ENCODE measurements around the gene SLC66A3. TPM values are rescaled to one million over a fixed set of nuclear protein-coding genes. Genes with fewer than 3 reads are reported as not detected.

SLC66A3 gene
- polyA plus RNA-seq, 1 experiment = 64.4 TPM

DNA sequence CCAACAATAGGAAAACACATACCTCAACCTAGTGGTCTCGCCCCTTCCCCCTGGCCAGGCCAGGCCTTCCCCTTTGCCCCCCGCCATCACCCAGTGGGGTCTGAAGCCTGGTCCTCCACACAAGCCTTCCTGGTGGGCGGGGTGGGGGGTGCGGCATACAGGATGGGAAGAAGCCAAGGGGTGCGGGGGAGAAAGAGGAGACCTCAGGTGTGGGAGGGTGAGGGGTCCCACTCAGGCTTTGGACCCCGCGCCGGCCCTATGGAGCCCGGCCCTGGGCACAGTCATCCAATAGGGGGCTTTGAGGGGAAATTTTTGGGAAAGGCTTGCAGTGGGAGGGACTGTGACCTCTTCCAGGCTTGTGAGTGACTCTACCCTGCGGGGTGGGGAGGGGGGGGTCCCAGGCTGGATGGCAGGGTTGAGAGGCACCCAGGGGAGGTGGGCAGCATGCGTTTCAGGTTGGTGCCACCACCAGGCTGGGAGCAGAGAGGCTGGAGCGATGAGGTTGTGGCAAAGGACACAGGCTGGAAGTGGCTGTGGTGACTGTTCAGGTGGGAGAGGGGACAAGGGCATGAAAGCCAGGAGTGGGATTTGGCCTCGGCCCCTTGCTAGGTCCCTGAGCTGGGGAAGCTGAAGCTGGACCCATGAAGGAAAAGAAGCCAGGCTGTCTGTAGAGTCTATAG is 1.3 kb downstream of the SLC66A3 start:
- CTCF ChIA-PET = interaction anchor here (0.7 to 1.6 kb wide), 3 partner anchors 24 to 428 kb away, joined by 3 to 5 read pairs (median 3); a partner anchor contains a TSS
- DNase-seq (ENCODE audit: low read depth) = no peak
- H3K4me3 ChIP-seq (ENCODE audit: low read depth, low read length) = no peak overlapping the region
- H3K27me3 ChIP-seq (ENCODE audit: control insufficient read depth, insufficient read depth, low read length) = peaks cover 4% of the 10 kb centered on the region
- peaks cover 1% of the 10 kb centered on the region; the same call in 1 of the 2 replicates for H3K36me3 ChIP-seq (ENCODE audit: control insufficient read depth, insufficient read depth, low read length)
- POLR2A ChIA-PET = interaction anchor here (0.5 kb wide), 1 partner anchor 16 kb away, joined by 3 read pairs; no protein-coding TSS in a partner anchor
- TF ChIP-seq, protein P1, sequence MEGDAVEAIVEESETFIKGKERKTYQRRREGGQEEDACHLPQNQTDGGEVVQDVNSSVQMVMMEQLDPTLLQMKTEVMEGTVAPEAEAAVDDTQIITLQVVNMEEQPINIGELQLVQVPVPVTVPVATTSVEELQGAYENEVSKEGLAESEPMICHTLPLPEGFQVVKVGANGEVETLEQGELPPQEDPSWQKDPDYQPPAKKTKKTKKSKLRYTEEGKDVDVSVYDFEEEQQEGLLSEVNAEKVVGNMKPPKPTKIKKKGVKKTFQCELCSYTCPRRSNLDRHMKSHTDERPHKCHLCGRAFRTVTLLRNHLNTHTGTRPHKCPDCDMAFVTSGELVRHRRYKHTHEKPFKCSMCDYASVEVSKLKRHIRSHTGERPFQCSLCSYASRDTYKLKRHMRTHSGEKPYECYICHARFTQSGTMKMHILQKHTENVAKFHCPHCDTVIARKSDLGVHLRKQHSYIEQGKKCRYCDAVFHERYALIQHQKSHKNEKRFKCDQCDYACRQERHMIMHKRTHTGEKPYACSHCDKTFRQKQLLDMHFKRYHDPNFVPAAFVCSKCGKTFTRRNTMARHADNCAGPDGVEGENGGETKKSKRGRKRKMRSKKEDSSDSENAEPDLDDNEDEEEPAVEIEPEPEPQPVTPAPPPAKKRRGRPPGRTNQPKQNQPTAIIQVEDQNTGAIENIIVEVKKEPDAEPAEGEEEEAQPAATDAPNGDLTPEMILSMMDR (IDR thresholded peaks at IDR 0.05; ENCODE audit: insufficient read depth, low read depth, low read length) = no peak

DNA sequence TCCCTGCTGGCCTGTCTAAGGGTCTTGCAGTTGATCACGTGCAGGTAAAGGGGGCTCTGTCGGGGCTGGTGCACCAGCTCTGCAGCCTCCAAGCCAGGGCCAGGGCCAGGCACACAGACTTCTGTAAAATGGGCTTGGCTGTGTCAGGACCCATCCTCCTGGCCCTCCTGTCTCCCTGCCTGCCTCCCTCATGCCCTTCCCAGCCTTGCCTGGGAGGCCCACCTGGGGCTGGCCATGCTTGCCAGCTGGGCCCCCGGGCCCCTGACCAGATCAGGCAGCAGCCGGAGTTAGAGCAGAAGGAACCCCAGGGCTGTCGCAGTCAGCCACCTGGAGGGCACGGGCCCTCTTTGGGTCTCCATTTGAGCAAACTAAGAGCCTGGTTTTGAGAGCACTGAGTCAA is 2.0 kb downstream of the SLC66A3 start:
- Histone ChIP-seq H3K27me3 (ENCODE audit: control insufficient read depth, insufficient read depth, low read length) (peaks cover 2% of the 10 kb centered on the region; the same call in 1 of the 2 replicates), H3K4me3 (ENCODE audit: low read depth, low read length) (no peak overlapping the region), H3K36me3 (ENCODE audit: control insufficient read depth, insufficient read depth, low read length) (peaks cover 1% of the 10 kb centered on the region; the same call in 1 of the 2 replicates)
- TF ChIP-seq, protein P1 (IDR thresholded peaks at IDR 0.05; ENCODE audit: insufficient read depth, low read depth, low read length) = no peak
- no peak for DNase-seq (ENCODE audit: low read depth)
- ChIA-PET POLR2A (no interaction called here), CTCF (interaction anchor here (0.7 kb wide), 1 partner anchor 290 kb away, joined by 3 read pairs; no protein-coding TSS in a partner anchor)

DNA sequence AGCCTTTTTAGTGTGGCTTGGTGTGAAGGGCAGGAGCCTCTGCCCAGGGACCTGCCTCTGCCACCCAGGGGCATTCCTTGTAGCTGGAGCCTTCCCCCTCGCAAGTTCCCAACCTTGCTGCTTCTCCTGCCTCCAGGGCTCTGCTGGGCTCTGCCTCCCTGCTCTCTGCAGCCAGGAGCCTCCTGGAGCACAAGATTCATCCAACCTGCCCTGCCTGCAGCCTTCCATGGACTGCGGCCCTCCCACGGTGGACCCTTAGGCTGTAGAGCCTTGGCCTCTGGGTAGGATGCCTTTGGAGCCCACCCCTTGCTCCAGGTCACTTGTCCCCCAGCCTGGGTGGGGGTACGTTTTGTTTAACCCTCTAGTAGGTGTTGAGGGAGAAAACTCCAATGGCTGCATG is 2.5 kb downstream of the SLC66A3 start:
- DNase-seq (ENCODE audit: low read depth) = no peak
- POLR2A ChIA-PET = no interaction called here
- CTCF ChIA-PET = no interaction called here
- H3K36me3 ChIP-seq (ENCODE audit: control insufficient read depth, insufficient read depth, low read length) = peaks cover 1% of the 10 kb centered on the region; the same call in 1 of the 2 replicates
- TF ChIP-seq, protein P1 (IDR thresholded peaks at IDR 0.05; ENCODE audit: insufficient read depth, low read depth, low read length) = no peak
- no peak overlapping the region for H3K4me3 ChIP-seq (ENCODE audit: low read depth, low read length)
- H3K27me3 ChIP-seq (ENCODE audit: control insufficient read depth, insufficient read depth, low read length) = no peaks in the 10 kb centered on the region; the same call in 1 of the 2 replicates

DNA sequence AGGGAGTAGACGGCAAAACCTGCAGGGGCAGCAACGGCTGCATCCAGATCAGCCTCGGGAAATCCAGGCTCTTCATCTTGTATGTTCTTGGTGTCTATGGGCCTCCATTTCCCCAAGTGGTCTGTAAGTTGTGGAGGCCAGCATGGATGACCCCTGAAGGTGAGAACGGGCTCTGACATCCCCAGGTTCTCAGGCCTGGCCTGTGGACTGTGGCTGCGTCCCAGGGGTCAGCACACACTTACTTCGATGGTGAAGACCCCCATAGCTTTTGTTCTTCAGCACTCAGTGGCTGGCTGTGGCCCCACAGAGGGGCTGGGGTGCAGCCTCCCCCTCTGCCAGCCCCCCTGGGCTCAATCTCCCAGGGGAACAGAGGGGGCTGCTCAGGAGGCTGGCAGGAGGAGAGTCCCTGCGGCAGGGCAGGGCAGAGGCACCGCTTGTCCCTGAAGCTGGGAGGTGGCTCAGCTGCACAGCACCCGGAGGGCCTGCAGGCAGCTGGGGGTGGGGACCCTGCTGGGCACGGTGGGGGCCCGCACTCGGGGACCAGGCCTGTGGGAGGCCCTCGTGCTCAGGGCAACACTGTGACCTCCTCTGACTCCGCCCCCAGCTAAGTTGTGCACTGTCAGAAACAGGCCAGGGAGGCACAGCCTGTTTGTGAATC is 3.8 kb downstream of the SLC66A3 start:
- H3K36me3 ChIP-seq (ENCODE audit: control insufficient read depth, insufficient read depth, low read length) = peaks cover 1% of the 10 kb centered on the region; the same call in 1 of the 2 replicates
- DNase-seq (ENCODE audit: low read depth) = no peak
- ChIA-PET CTCF (interaction anchor here (0.5 to 1.0 kb wide), 2 partner anchors 9 to 27 kb away, joined by 3 read pairs; a partner anchor contains a TSS), POLR2A (no interaction called here)
- H3K4me3 ChIP-seq (ENCODE audit: low read depth, low read length) = no peak overlapping the region
- H3K27me3 ChIP-seq (ENCODE audit: control insufficient read depth, insufficient read depth, low read length) = no peaks in the 10 kb centered on the region
- TF ChIP-seq, protein P1 (IDR thresholded peaks at IDR 0.05; ENCODE audit: insufficient read depth, low read depth, low read length) = no peak

DNA sequence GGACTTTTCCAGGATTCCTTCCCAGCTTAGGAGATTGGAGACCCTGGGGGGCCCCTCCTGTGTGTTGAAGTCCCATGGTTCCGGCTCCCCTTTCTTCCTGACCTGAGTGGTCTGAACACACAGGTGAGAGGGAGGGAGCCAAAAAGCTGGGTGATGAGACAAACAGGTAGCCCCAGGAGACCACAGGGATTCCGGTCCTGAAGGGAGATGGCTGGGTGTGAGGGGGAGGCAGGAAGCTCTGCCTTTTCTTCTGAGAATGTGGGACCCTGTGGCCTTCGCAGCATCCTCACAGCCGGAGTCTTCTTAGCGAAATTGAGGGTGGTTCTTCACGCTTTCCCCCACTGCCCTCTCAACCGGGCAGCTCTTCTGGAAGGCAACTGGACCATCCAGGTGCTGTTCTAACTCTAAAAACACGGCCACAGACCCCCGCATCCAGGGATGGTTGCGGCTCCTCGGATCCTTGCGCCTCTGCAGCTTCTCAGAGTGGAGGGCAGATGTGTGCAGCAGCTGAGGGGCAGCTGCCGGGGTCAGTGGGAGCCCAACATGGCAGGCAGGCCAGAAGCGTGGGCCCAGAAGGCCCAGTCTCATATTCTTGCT is 4.4 kb downstream of the SLC66A3 start:
- DNase-seq (ENCODE audit: low read depth) = no peak
- Histone ChIP-seq H3K36me3 (ENCODE audit: control insufficient read depth, insufficient read depth, low read length) (peaks cover 1% of the 10 kb centered on the region; the same call in 1 of the 2 replicates), H3K27me3 (ENCODE audit: control insufficient read depth, insufficient read depth, low read length) (no peaks in the 10 kb centered on the region), H3K4me3 (ENCODE audit: low read depth, low read length) (no peak overlapping the region)
- ChIA-PET POLR2A (no interaction called here), CTCF (interaction anchor here (1.0 kb wide), 1 partner anchor 27 kb away, joined by 3 read pairs; a partner anchor contains a TSS)
- TF ChIP-seq, protein P1 (IDR thresholded peaks at IDR 0.05; ENCODE audit: insufficient read depth, low read depth, low read length) = no peak
